ENCODE measurements around the gene WASHC4. TPM values are rescaled to one million over a fixed set of nuclear protein-coding genes. Genes with fewer than 3 reads are reported as not detected.

The WASHC4 gene
- total and polyA plus RNA-seq, 2 donors (not counting 3 experiments of a cell fraction or from before 2014, with no cell fraction given): 30.4 to 123 TPM

DNA sequence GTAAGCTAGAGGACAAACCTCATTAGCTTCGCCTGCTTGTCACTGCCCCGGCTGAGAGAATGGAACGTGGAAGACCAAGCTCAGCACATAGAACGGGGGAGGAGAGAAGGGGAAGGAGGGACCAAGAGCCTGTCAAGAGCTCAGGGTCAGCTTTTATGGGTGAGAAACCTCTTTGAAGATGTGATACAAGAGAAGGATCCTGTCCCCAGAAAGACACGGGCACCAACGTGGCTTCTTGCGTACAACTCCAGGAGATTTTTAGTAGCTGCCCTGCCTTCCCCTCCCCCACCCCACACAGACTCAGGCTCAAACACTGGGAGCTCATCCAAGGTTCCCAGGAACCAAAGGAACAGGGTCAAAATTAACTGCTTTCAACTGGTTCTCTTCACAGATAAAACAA, 93.8 kb downstream of the WASHC4 start:
- no peaks in the 10 kb centered on the region for H3K4me1 ChIP-seq (ENCODE audit: control insufficient read depth, extremely low read depth, insufficient read depth, low read length)
- no peaks in the 10 kb centered on the region for H3K27me3 ChIP-seq (ENCODE audit: control insufficient read depth in 2 of 2, insufficient read depth in 2 of 2, low read length in 2 of 2)
- H3K36me3 ChIP-seq (ENCODE audit: control insufficient read depth in 2 of 2, extremely low read depth in 1 of 2, insufficient read depth in 2 of 2, low read length in 2 of 2): peaks cover 4 to 12% of the 10 kb centered on the region in 2 experiments
- H3K27ac ChIP-seq (ENCODE audit: insufficient read depth, low read depth, low read length): no peak overlapping the region
- BruUV-seq (replicated peaks): no TSS peak
- no peak overlapping the region for H2AFZ ChIP-seq (ENCODE audit: low read depth, low read length)
- H3K9me3 ChIP-seq (replicated peaks; ENCODE audit: control insufficient read depth, insufficient read depth, low read length): no peaks in the 10 kb centered on the region
- TF ChIP-seq, protein P1, sequence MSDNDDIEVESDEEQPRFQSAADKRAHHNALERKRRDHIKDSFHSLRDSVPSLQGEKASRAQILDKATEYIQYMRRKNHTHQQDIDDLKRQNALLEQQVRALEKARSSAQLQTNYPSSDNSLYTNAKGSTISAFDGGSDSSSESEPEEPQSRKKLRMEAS (IDR thresholded peaks at IDR 0.05; ENCODE audit: insufficient read depth, insufficient read length): no peak
- TF ChIP-seq MYC (IDR thresholded peaks at IDR 0.05; ENCODE audit: low read depth, low read length) (no peak), POLR2AphosphoS5 (IDR thresholded peaks at IDR 0.05; ENCODE audit: insufficient read depth, low read depth, low read length) (no peak), JUN (IDR thresholded peaks at IDR 0.05; ENCODE audit: borderline replicate concordance, insufficient read depth, insufficient read length, low read depth) (no peak), FOS (IDR thresholded peaks at IDR 0.05; ENCODE audit: borderline replicate concordance, insufficient read depth, low read length) (no peak), POLR2A (IDR thresholded peaks at IDR 0.05; ENCODE audit: low read depth, low read length) (no peak), EZH2 (IDR thresholded peaks at IDR 0.05; ENCODE audit: borderline replicate concordance, low read depth, low read length, severe bottlenecking) (no peak), GATA2 (IDR thresholded peaks at IDR 0.05; ENCODE audit: insufficient read depth, insufficient read length, low read depth, low read length) (no peak)
- TF ChIP-seq, protein P2, sequence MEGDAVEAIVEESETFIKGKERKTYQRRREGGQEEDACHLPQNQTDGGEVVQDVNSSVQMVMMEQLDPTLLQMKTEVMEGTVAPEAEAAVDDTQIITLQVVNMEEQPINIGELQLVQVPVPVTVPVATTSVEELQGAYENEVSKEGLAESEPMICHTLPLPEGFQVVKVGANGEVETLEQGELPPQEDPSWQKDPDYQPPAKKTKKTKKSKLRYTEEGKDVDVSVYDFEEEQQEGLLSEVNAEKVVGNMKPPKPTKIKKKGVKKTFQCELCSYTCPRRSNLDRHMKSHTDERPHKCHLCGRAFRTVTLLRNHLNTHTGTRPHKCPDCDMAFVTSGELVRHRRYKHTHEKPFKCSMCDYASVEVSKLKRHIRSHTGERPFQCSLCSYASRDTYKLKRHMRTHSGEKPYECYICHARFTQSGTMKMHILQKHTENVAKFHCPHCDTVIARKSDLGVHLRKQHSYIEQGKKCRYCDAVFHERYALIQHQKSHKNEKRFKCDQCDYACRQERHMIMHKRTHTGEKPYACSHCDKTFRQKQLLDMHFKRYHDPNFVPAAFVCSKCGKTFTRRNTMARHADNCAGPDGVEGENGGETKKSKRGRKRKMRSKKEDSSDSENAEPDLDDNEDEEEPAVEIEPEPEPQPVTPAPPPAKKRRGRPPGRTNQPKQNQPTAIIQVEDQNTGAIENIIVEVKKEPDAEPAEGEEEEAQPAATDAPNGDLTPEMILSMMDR (IDR thresholded peaks at IDR 0.05; ENCODE audit: extremely low read depth in 1 of 2, insufficient read depth in 1 of 2, low read depth in 1 of 2, low read length in 2 of 2): no peak
- no peaks in the 10 kb centered on the region for H4K20me1 ChIP-seq (replicated peaks; ENCODE audit: control insufficient read depth, extremely low read depth, insufficient read depth, low read length)
- intact Hi-C loops (cut with micrococcal nuclease): no loop called here
- H3K79me2 ChIP-seq (ENCODE audit: control insufficient read depth, insufficient read depth, low read length): no peaks in the 10 kb centered on the region
- no peaks in the 10 kb centered on the region for H3K9me1 ChIP-seq (replicated peaks; ENCODE audit: control insufficient read depth, extremely low read depth, insufficient read depth, low read length)
- no peak overlapping the region for H3K4me3 ChIP-seq (replicated peaks in 1 of 3; ENCODE audit: insufficient read depth in 1 of 3, low read depth in 1 of 3, low read length in 3 of 3)
- H3K4me2 ChIP-seq (ENCODE audit: insufficient read depth, low read length): no peak overlapping the region
- FAIRE-seq (peak; percentile 33), DNase-seq (ENCODE audit: low read depth, low spot score) (no peak)
- ChIA-PET POLR2A (no interaction called here), CTCF (interaction anchor here (0.9 to 1.7 kb wide), 5 partner anchors 13 to 182 kb away, joined by 3 to 5 read pairs (median 3); no protein-coding TSS in a partner anchor)
- dilution Hi-C loops (cut with MboI; ENCODE audit: extremely low pct_ligation_motif_present, low sequenced_read_pairs): no loop called here
- no peak overlapping the region for H3K9ac ChIP-seq (replicated peaks; ENCODE audit: extremely low read depth, insufficient read depth, low read length)
